ENCODE data around the gene VWC2L.
A peak's percentile ranks its signal among the peaks of the same experiment; 100 is the strongest.

VWC2L gene

DNA sequence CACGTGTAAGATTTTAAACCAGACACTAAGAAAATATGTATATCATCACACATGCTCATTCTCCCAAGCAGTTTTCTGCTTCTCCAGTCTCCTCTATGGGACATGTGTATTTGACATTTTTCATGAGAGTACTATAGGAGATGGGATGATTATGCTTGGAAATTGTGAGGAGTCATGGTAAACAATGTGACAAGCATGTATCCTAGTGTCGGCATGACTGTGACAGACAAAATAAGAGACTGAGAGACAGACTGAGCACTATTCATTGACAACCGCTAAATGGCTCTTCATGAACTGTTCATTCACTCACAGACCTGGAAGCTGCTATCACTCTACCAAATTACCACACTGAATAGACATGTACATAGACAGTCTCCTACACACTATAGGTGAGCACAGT, 127.1 kb downstream of the VWC2L start:
- DNase-seq: no peak

DNA sequence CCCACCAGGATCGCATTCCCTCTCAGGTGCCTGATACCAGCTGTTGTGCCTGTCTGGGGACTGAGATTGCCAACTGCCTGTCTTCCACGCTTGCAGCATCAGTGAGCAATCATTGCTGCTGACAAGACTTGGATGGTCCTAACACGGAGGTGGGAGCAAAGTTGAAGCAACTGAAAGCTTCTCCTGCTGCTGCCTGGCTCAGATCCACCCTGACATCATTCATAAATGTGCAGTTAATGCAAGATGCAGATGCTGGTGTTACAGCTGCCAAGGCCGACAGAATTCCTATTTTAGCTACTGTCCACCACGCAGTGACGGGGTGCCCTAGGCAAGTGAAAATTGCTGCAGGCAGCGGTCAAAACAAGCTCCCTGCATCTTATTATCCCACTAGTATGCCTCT, 131.4 kb downstream of the VWC2L start:
- no peak for DNase-seq

DNA sequence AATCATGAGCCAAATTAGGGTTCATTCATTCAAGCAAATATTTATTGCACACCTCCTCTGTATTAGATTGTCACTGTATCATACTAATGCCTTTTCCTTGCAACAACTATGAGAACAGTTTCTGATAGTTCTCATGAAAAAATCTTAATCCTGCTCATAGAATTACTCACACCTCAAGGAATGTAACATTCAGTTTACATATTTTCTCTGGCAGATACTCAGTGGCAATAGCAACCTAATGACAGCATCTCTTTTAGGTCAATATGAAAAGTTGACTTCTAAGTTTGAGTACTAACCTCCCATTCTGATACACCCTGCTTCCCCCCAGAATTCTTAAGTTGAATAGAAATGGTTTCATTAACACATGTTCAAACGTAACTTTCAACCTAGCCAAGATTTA, 132.0 kb downstream of the VWC2L start:
- no peak for DNase-seq

DNA sequence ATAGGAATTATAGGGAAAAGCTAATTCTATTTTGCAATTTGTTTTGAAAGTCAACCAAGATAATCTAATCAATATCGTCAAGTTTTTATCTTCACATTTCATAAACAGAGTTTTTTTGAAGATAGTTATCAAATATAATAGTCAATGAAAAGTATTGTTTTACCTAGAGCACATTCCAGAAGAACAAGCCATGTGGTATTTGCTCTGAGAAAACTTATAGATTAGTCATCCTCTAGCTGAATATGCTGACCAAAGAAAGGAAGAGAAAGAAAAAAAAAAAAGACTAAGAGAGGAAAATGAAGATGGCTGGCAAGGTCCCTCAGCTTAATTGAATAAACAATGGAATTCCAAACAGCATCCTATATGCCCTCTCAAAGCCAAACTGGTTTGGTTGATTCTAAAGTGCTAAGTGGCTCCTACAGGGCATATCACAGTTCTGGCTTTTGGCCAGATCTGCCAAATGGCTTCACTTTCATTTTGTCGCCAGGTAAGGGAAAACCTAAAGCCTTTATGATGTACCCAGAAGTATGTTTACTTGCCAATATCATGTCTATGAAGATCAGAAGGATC, 132.6 kb downstream of the VWC2L start:
- DNase-seq: no peak

DNA sequence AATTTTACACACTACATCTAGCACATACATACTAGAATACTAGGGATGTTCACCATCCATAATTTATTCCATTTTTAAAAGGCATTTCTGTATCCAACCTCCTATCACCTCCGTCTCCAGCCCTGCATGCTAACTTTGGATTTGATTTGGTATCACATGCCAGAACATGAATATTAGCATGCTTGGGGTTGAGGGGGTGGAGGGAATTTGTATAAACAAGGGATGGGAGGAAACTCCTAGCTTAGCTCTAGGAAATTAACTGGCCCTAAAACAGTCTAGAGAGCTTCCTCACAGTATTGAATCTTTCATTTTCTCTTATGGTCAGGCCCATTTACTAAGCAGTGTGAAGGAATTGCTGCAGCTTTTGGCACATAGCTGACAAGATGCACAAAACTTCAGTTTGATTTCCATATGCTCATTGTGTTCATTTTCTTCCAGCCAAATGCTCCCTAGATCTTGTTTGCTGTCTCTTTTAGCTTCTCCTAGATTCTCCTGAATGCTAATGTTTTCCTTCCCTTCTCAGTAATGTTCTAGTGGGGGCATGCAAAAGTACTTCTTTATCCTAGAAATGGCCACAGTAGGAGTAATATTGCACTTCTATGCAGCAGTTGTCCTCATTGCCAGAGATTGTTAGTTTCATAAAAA, 135.2 kb downstream of the VWC2L start:
- no peak for DNase-seq

DNA sequence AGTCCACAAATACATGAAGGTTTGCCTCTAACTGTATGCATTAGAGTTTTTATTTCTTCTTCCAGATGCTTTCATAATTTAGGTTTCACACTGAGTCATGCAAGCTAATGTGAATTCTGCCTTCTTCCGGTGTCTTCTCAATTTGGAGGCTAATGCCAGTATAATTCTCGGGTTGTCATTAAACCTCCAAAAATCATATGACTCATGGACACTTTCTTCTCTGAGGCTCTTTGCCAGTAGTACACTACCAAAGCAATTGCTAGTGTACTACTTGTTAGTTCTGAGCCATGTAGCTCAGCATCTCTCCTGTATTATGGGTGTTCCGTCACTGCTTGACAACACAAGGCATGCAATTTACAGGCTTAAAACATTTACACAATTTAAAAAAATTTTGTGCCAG, 137.1 kb downstream of the VWC2L start:
- DNase-seq: no peak

DNA sequence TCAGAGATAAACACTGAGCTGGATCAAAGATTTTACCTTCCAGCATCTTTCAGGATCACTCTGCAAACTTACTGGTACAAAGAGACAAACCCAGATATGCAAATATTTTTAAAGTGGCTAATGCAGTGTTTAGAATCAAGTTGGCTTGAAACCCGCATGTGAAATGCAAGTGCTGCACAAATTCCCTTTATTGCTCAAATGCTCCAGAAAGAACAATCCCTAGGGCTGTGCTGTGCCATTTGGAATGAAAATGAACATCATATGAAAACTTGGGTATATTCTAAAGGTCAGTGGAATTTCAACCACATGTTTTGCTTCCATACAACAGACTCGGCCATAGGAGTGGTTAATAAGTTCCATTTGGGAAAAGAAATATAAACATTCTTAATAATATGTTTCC, 139.1 kb downstream of the VWC2L start:
- DNase-seq: no peak

DNA sequence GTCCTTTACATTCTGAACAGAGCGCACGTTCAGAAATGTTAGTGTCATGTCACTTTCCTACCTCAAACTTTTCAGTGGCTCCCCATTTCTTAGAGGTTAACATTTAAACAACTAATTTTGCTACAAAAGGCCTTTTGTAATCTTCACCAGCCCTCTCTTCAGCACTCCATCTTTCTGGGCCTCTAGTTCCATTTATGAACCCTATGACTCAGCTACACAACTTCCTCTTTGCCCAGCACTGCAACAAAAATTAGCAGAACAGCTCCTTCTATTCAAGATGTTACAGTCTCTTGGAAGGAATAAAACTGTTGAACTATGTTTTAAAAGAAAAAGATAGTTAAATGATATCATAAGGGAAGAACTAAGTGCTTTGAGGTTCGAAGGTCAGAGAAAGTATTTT, 139.9 kb downstream of the VWC2L start:
- no peak for DNase-seq

DNA sequence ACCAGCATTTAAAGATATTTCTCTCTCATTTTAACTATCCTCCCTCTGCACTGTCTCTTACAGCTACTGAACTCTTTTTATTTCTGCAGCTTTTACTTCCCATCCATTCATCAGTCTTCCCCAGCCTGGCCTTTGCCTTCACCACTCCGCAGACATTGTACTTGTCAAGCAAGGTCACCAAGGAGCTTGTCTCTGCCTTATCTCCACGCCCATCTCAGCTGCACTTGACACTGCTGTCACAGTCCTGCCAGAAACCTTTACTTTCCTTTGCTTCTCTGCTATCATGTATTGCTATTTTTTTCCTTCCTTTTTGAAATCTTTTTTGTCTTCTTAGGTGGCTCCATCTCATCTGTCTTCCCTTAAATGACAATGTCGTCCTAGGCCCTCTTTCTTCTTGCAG, 147.0 kb downstream of the VWC2L start:
- DNase-seq: no peak

DNA sequence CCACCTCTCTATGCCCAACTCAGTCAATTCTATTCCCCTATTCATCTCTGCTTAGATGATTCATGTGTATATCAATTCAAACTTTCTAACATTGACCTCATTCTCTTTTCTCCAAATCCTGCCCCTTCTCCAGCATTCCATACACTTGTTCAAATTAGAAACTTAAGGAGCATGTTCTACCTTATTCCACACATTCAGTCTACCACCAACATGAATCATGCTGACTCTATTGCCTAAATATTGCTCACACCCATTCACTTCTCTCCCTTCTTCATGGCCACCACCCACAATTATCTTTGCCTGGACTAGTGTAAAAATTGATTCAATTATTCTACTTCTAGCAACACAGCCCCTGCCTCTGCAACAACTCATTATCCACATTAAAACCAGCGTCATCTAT, 147.5 kb downstream of the VWC2L start:
- no peak for DNase-seq

DNA sequence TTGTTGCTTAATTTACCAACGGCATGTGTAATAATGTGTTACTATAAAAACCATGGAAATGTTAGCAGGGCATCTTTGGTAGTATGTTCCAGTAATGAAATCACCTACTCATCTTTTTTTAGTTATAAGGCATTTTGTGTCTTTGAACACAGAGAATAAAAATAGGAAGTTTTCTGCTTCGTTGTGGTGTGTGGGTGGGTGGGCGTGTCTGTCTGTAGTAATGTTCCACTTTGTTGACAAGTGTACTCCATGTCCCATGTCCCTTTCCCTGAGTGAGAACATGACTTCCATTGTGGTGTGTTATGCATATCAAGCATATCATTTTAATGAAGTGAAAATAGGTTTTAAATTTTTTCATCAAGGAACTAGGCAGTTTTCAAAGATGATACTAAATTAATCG, 149.3 kb downstream of the VWC2L start:
- DNase-seq: no peak

DNA sequence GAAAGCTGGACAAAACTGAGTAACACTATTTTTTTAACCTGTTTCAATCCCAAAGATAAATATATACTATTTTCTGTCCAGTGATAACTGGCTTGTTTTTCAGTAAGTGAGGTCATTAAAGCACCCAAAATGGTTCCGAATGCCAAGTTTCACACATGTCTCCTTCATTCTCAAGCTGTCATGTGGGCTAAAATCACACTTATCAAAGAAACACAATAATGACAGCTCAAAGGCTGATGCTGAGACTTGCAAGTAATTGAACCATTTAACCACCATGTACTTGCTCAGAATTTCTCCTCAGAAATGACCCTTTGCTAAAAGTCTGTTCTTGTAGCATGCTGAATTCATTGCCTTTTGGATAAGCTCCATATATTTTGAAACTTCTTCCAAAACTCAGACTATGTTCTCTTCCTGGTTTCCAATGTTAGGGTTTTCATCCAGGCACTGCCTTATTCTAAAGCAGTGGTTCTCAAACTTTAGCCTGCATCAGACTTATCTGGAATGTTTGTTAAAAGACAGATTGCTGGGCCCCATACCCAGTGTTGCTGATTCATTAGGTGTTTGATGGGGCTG, 149.8 kb downstream of the VWC2L start:
- no peak for DNase-seq

DNA sequence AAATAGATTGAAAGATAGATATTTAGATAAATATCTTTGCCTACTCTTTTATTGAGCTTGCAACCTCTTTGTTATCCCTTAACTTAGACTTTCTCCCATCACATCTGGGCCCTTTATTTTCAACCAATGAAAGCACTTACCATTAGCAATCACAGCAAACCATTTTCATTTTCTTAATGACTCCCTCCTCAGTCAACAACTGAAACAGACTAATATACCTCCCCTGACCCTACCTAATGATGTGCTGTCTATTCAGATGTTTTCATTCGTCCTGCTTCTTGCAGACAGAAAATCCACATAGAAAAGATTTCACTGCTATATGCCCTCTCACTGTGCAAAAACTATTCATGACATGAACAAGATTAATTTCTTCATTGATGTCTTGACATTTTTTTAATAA, 154.4 kb downstream of the VWC2L start:
- DNase-seq: no peak

DNA sequence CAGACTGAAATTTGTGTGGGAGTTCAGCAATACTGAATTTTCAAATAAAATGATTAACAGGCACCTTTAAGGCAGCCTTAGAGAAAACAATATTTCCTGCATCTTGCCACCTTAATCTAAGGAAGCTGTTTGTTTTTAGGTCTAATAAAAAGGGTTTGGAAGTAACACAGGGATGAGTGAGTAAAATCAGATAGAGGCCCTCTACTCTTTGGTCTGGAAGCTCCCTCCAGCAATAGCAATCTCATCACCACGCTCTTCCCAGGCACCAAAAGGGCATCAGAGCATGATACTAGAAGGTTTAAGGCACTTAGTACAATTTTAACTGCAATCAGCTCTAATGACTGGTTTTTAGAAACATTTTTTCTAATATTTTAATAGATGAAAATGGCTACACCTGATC, 155.6 kb downstream of the VWC2L start:
- no peak for DNase-seq

DNA sequence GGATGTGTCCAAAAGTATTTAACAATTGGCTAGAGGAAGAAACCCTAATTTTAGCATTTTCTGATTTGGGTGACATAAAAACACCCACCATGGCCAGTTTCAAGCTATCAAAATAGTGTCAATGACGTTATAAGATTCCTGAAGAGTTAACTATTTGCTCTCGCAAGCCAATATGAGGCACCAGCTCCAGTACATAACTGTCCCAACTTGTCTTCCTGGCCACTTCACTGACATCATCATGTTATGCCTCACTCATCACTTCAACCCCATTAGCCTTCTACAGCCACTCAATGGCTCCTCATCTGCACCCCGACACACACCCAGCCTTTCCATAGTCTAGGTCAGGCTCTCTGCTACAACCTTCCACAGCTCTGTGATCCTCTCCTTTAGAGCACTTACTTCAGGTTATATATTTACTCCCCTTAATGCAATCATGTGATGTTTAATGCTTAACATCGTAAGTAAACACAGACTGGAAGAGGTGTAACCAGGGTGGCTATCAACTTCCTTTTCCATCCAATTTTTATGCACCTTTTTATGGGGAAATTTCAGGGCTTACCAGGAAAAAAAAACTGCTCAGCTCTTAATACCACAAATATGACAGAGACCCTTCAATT, 158.7 kb downstream of the VWC2L start:
- peak; percentile 19 for DNase-seq

DNA sequence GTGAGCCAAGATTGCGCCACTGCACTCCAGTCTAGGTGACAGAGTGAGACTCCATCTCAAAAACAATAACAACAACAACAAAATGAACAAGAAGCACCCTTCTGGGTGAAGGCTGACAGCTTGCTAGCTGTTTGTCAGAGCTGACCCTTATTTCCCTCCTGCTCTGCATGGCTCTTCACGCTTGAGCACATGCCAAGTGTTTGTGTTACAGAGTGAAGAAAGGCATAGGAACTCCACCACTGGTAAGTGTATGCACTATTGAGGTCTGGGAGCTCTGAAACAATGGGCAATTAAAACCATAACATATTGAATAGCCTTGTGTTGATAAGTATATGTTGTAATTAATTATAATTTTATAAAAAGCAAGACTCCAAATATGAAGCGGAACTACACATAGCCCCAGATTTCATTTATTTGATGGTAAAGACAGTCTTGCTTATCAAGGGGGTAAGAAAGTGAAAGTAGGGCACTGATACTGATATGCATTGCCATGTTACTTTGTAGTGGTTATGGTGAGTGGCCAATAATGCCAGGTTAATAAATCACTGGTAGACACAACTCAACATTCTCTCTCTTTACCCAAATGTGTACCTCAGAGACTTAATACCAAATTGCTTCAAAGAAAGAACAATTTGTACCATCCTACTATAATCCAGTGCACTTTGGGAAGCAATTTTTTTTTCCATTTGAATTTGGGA, 163.4 kb downstream of the VWC2L start:
- DNase-seq: peak; percentile 25

DNA sequence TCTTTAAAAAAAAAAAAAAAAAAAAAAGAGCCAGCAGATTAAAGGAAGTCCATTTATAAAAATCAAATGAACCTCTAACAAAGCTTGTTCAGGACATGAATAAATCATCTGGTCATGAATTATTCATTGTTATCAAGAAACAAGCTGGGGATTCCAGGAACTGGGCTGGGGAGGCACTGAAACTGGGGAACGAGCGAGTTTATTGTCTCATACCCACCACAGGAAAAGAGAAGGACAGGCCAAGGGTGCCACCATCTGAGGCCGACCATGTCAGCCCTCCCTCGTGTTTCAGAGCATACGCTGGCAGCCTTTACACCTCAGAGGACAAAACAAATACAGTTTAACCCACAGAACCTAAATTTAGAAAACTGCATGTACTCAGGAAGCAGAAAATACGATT, 164.2 kb downstream of the VWC2L start:
- peak; percentile 39 for DNase-seq

DNA sequence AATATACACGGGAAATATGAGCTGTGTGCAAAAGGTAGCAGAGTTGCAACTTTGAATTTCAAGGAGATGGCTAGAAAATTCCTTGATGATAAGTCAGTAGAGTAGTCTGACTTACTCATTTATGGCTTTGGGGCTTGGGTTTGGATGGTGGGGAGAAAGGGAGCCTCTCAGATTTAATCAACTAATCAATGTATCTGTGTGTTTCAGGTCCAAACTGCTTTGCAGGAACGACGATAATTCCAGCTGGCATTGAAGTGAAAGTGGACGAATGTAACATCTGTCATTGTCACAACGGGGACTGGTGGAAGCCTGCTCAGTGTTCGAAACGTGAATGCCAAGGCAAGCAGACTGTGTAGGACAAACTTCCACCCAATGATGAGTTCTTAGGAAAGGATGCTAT, 164.6 kb downstream of the VWC2L start:
- DNase-seq: no peak

DNA sequence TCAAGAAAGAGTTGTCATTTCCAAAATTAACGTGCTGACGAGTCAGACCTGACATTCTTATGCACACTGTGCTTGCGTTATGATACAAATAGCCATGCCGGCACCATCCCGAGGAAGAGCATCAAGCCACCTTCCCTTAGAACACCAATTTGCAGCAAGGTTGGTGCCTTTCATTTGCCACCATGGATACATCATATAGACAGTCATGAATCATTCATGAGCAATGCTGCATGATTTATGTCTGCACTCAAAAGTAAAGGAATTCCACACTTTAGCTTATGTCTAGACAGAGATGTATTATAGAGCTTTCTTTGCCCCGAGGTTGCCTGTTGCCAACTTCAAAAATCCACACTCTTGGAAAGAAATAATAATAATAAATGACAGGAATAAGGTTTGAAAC, 166.9 kb downstream of the VWC2L start:
- no peak for DNase-seq

DNA sequence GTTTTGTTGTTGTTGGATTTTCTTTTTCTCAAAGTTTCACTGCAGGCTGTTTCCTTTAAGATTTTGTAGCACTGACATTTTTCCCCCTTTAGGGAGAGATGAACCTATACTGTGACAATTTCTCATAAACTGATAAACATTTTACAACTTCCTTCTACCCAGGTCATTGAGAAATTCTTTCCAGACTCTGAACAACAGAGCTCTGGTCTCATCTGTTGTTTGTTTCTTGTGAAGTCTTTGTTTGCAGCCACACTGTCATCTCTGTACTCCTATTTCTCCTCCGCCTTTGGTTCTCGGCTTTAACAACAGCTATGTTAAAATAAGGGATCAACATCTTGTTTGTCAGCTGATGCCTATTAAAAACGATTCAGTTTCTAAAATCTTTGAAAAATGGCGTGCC, 167.6 kb downstream of the VWC2L start:
- peak; percentile 6 for DNase-seq

DNA sequence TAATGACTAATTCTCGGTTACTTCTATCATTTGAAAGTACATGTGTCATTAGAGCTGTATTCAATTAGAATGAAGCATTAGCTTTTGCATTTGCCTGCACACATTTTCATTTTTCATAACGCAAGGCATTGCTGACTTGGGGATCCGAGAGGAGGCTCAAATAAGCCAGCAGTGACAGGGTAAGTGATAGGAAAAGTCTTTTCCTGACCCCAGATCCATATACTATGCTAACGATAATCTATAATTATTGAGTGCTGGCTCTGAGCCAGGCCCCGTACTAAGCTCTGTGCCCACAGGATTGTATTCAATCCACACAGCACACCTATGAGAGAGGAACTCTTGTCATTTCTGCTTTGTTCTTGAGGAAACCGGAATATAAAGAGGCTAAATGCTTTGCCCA, 168.2 kb downstream of the VWC2L start:
- no peak for DNase-seq

DNA sequence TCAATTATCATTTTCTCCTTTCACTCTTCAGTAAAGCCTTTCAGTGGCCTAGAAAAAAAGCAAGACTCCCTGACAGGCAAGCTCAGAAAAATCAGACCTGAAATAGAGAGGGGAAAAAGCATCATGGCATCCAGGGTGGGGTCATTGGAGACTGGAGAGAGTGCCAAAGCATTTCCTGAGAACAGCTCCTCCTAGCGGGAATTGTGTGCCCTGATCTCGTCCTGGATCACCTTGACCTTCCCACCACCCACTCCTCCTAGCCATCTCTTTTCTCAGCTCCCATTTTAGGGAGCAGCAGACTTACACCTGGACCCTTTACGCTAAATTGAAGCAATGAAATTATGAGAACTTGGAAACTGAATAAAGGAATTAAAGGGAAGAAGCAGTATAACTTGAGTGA, 176.6 kb downstream of the VWC2L start:
- no peak for DNase-seq

DNA sequence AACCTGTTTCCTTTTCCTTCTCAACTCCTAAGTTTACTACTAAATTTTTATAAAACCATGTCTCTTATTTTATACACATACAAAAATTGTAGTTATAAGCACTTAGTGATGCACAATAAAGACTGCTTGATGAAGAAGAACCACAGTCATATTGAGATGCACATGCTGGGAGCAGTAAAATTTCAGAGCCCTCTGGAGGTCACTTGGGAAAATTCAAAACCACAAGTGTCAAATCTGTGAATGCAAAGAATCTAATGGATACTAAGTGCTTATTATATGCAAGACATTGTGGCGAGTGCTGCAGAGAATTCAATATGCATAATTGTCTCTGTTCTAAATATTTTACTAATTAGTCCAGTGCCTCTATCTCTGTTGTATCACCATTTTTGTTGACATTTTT, 180.5 kb downstream of the VWC2L start:
- no peak for DNase-seq
